ENCODE data around the gene C22orf31.

C22orf31 gene

DNA sequence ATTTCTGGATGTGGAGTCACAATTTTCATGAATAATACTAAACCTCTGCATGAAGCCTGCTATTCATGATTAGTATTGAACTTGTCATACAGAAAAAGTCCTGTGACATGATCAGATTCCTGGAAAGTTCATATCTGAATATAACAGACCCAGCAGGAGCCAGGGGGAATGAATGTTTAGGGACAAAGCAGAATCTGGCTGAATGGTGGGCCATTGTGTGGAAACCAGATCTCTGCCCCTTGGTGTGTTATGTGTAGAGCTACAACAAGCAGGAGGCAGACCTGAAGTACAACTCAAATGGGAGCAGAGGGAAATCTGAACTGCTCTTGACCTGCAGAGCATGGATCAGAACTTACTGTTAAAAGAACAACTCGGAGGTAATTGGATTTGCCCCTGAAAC, 41.5 kb upstream of the C22orf31 start:
- Histone ChIP-seq H3F3A (ENCODE audit: insufficient read depth, low read length) (no peaks in the 10 kb centered on the region), H3K27ac (ENCODE audit: low read length) (no peak overlapping the region), H3K27me3 (replicated peaks; ENCODE audit: insufficient read depth, low read length) (no peaks in the 10 kb centered on the region), H3K4me3 (ENCODE audit: low read length) (no peak overlapping the region), H3K4me2 (ENCODE audit: low read depth, low read length) (no peak overlapping the region), H3K9me3 (replicated peaks; ENCODE audit: insufficient read depth, low read length) (no peaks in the 10 kb centered on the region), H2AFZ (ENCODE audit: low read length) (no peak overlapping the region), H3K79me2 (ENCODE audit: low read length) (no peaks in the 10 kb centered on the region), H3K36me3 (replicated peaks; ENCODE audit: insufficient read depth, low read length) (no peaks in the 10 kb centered on the region), H3K9ac (ENCODE audit: low read length) (no peak overlapping the region), H3K9me2 (replicated peaks; ENCODE audit: insufficient read depth, low read length) (no peaks in the 10 kb centered on the region), H4K20me1 (ENCODE audit: insufficient read depth, low read length) (no peaks in the 10 kb centered on the region), H3K4me1 (ENCODE audit: low read length) (peaks cover 7% of the 10 kb centered on the region; the same call in 1 of the 2 replicates)
- TF ChIP-seq EZH2phosphoT487 (IDR thresholded peaks at IDR 0.05; ENCODE audit: low read length) (no peak), EZH2 (optimal IDR thresholded peaks at IDR 0.05; ENCODE audit: low read depth, low read length) (no peak)
- TF ChIP-seq, protein P1, sequence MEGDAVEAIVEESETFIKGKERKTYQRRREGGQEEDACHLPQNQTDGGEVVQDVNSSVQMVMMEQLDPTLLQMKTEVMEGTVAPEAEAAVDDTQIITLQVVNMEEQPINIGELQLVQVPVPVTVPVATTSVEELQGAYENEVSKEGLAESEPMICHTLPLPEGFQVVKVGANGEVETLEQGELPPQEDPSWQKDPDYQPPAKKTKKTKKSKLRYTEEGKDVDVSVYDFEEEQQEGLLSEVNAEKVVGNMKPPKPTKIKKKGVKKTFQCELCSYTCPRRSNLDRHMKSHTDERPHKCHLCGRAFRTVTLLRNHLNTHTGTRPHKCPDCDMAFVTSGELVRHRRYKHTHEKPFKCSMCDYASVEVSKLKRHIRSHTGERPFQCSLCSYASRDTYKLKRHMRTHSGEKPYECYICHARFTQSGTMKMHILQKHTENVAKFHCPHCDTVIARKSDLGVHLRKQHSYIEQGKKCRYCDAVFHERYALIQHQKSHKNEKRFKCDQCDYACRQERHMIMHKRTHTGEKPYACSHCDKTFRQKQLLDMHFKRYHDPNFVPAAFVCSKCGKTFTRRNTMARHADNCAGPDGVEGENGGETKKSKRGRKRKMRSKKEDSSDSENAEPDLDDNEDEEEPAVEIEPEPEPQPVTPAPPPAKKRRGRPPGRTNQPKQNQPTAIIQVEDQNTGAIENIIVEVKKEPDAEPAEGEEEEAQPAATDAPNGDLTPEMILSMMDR (IDR thresholded peaks at IDR 0.05; ENCODE audit: low read length) = no peak
- no peak for DNase-seq

DNA sequence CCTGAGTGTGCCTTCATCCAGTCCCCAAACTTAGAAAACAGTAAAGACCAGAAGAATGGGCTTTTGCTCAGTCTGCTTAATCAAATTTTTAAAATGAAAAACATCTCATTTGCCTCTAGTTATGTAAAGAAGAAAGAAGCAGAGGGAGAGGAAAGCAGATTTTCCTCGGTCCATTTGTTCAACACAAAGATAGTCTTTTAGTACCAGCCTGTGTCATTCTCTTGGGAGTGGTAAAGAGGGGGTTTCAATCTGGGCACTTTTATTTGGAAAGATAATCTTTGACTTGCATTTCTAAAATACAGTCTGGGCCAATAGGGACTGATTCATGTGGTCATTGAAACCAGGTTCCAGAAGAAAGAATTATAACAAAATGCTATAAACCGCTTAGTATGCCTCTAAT, 40.7 kb upstream of the C22orf31 start:
- Histone ChIP-seq H2AFZ (ENCODE audit: low read length) (no peak overlapping the region), H3K4me2 (ENCODE audit: low read depth, low read length) (no peak overlapping the region)

DNA sequence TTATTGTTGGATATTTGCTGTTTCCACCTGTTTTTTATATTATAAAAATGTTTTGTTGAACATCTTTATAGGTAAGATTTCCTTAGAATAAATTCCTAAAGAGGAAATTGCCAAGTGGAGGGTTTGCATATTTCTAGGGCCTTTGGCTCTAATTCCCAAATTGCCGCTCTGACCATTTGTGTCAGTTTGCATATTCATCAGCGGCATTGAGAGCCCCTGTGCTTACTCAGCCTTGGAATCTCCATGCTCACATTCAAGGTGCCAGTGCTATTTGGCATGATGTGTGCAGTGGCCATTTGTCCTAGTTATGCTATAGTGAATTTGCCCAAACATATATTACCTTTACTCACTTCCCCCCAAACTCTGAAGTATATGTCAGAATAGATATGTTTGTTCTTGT, 36.7 kb upstream of the C22orf31 start:
- TF ChIP-seq EZH2phosphoT487 (IDR thresholded peaks at IDR 0.05; ENCODE audit: low read length) = no peak
- TF ChIP-seq, protein P1 (IDR thresholded peaks at IDR 0.05; ENCODE audit: low read length) = no peak
- TF ChIP-seq EZH2 (optimal IDR thresholded peaks at IDR 0.05; ENCODE audit: low read depth, low read length) = no peak
- no peaks in the 10 kb centered on the region for H3K9me3 ChIP-seq (replicated peaks; ENCODE audit: insufficient read depth, low read length)
- H3K36me3 ChIP-seq (replicated peaks; ENCODE audit: insufficient read depth, low read length) = no peaks in the 10 kb centered on the region
- H3K4me1 ChIP-seq (ENCODE audit: low read length) = no peaks in the 10 kb centered on the region
- H3K27ac ChIP-seq (ENCODE audit: low read length) = no peak overlapping the region
- H3K4me3 ChIP-seq (ENCODE audit: low read length) = no peak overlapping the region
- no peak overlapping the region for H3K9ac ChIP-seq (ENCODE audit: low read length)
- no peaks in the 10 kb centered on the region for H3K9me2 ChIP-seq (replicated peaks; ENCODE audit: insufficient read depth, low read length)
- H3K27me3 ChIP-seq (replicated peaks; ENCODE audit: insufficient read depth, low read length) = no peaks in the 10 kb centered on the region
- H2AFZ ChIP-seq (ENCODE audit: low read length) = no peak overlapping the region
- H3K4me2 ChIP-seq (ENCODE audit: low read depth, low read length) = no peak overlapping the region
- no peaks in the 10 kb centered on the region for H3F3A ChIP-seq (ENCODE audit: insufficient read depth, low read length)
- DNase-seq = no peak
- no peaks in the 10 kb centered on the region for H3K79me2 ChIP-seq (ENCODE audit: low read length)
- H4K20me1 ChIP-seq (ENCODE audit: insufficient read depth, low read length) = no peaks in the 10 kb centered on the region

More for the DNA sequence above, 40.7 kb upstream of the C22orf31 start:
- no peaks in the 10 kb centered on the region for H3K9me3 ChIP-seq (replicated peaks; ENCODE audit: insufficient read depth, low read length)
- H3K27me3 ChIP-seq (replicated peaks; ENCODE audit: insufficient read depth, low read length) = no peaks in the 10 kb centered on the region
- H3K9ac ChIP-seq (ENCODE audit: low read length) = no peak overlapping the region
- H3F3A ChIP-seq (ENCODE audit: insufficient read depth, low read length) = no peaks in the 10 kb centered on the region
- TF ChIP-seq EZH2phosphoT487 (IDR thresholded peaks at IDR 0.05; ENCODE audit: low read length) (no peak), EZH2 (optimal IDR thresholded peaks at IDR 0.05; ENCODE audit: low read depth, low read length) (no peak)
- TF ChIP-seq, protein P1 (IDR thresholded peaks at IDR 0.05; ENCODE audit: low read length) = no peak
- H3K79me2 ChIP-seq (ENCODE audit: low read length) = no peaks in the 10 kb centered on the region
- H3K9me2 ChIP-seq (replicated peaks; ENCODE audit: insufficient read depth, low read length) = no peaks in the 10 kb centered on the region
- H3K27ac ChIP-seq (ENCODE audit: low read length) = no peak overlapping the region
- no peaks in the 10 kb centered on the region for H4K20me1 ChIP-seq (ENCODE audit: insufficient read depth, low read length)
- H3K4me3 ChIP-seq (ENCODE audit: low read length) = no peak overlapping the region
- H3K36me3 ChIP-seq (replicated peaks; ENCODE audit: insufficient read depth, low read length) = no peaks in the 10 kb centered on the region
- peaks cover 7% of the 10 kb centered on the region; the same call in 1 of the 2 replicates for H3K4me1 ChIP-seq (ENCODE audit: low read length)
- DNase-seq = no peak

Measured in MM.1S (cell line).